HG03175 (cell line): ENCODE measurements around the gene ARHGAP26.
"Not testable (repeated sequence)": the region's sequence is repeated elsewhere in the genome, so short reads cannot be mapped to it uniquely, and the experiment has no call there.

ENCODE experiments used
- ATAC-seq: cut with Tn5 transposase; IDR thresholded peaks from one replicate; pipeline ENCODE4 v1.9.1; 2021; ENCODE audit warnings: mild to moderate bottlenecking, moderate library complexity; ENCODE audit not compliant: unreplicated experiment

The ARHGAP26 gene

DNA sequence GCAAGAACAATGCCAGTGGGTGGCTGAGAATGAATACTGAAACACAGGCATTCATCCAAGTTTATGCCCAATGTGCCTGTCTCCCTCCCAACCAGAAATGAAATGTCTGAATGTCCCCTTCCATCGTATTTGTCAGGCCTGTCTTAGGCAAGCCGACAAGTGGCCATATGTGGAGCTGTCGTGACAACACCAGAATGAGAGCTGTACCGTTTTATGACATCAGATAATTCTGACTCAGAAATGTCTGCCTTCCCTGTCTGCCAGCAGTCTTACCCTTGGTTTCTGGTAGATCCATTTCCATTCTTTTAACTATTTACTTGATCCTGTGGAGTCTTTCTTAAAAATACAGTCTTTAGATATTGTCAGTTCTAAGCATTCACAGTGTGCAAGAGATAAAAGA, 421.5 kb downstream of the ARHGAP26 start:
- no peak for ATAC-seq

DNA sequence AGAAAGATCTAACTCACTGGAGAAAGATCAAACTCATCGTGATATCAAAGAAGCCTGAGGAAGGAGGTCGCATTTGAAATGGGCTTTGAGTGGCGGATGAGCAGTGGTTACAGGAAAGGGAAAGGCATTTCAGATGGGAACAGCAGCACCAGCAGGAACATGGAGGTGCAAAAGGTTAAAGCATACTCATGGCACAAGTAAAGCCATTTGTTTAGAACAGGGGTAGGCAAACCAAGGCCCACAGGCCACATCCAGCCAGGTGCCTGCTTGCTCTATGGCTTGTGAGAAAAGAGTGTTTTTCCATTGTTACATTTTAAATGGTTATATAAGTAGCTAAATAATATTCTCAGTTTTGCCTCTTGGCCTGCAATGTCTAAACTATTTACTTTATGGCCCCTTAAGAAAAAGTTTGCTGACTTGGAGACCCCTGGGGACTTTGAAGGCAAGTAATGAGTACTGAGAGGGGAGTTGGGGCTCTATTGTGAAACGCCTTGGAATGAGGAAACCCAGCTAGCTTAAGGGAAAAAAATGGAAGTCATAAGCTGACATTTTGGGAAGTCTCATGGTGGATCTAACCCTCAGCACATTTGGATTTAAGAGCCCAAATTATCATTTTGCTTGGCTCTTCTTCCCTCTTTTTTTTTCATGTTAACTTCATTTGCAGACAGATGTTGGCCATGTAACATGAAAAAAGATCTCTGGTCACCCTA, 422.2 kb downstream of the ARHGAP26 start:
- no peak for ATAC-seq

DNA sequence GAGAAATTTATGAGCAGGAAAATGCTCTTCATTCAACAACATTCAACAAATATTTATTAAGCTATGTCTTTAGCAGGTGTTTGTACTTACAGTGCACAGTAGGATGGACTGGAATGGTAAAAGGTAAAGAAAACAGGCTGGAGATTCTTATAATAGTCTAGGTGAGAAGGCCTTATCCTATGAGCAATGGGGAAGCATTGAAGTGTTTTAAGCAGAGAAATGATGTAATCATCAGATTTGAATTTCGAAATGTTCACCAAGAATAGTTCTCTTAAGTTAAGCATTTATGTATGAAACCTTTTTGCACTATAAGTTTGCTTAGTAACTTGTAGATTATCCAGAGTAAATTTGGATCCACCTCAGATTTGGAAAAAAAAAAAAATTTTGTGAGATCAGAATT, 424.0 kb downstream of the ARHGAP26 start:
- ATAC-seq, result no peak

GRCh38 chr5:143194713-143195112, 424.5 kb downstream of the ARHGAP26 start:
- no peak for ATAC-seq

GRCh38 chr5:143195491-143195890, 425.3 kb downstream of the ARHGAP26 start:
- ATAC-seq, result no peak

GRCh38 chr5:143196601-143197259, 426.6 kb downstream of the ARHGAP26 start:
- no peak for ATAC-seq

DNA sequence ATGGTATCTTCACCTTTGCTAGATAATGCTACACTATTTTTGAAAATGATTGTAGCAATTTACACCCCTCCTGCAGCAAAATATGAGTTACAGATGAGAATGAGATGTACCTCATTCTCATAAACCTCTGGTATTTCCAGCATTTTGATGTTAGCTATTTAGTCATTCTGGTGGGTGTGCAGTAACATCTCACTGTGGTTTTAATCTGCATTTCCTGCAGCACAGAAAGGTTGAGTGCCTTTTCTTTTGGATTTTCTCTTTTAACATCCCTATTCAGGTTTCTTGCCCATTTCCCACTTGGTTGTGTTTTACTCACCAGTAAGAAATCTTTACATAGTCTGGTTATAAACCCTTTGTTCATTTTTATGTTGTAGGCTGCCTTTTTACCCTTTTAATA, 427.1 kb downstream of the ARHGAP26 start:
- ATAC-seq, result no peak

GRCh38 chr5:143198332-143198731, 428.2 kb downstream of the ARHGAP26 start:
- ATAC-seq, result no peak

DNA sequence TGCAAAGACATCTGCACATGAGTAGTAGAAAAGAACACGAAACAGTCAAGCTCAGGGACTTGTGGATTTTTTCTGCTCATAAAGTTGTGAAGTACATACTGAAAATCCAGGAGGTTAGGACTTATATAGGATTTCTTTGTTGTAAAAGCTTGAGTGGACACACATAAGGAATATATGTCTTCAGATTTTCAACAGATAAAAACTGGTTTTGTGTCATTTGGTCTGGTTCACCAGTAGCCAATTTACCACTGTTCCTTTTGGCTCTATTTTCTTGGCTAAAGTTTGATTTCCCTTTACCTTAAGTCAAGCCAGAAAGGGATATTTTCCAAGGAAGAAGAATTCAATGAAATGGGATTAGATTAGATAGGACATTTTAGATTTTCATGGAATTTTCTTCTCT, 429.0 kb downstream of the ARHGAP26 start:
- no peak for ATAC-seq

DNA sequence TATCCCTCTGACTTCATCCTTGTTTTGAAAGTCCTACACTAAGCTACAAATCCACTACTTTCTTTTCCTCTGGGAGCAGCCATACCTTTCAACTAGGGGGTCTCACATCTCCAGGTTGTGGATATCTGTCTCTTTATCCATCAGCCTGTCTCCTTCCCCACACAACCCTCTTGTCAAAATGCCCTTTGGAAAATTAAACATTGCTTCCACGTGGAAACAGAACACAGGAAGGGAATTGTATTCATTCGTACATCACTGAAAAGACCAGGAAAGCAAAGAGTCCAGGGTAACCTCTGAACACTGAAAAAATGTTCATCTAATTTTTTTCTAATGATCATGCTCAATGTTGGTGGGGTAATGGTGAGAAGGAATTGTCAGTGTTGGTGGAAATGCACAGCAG, 429.7 kb downstream of the ARHGAP26 start:
- ATAC-seq, result no peak

- ATAC-seq, result no peak
These were observed 430.7 kb downstream of the ARHGAP26 start for GRCh38 chr5:143200781-143201398.

- no peak for ATAC-seq
These were observed 431.4 kb downstream of the ARHGAP26 start for GRCh38 chr5:143201589-143201988.

DNA sequence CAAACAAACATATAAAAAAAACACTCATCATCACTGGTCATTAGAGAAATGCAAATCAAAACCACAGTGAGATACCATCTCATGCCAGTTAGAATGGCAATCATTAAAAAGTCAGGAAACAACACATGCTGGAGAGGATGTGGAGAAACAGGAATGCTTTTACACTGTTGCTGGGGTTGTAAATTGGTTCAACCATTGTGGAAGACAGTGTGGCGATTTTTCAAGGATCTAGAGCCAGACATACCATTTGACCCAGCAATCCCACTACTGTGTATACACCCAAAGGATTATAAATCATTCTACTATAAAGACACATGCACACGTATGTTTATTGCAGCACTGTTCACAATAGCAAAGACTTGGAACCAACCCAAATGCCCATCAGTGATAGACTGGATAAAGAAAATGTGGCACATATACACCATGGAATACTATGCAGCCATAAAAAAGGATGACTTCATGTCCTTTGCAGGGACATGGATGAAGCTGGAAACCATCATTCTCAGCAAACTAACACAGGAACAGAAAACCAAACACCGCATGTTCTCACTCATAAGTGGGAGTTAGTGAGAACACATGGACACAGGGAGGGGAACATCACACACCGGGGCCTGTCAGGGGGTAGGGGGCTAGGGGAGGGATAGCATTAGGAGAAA, 433.3 kb downstream of the ARHGAP26 start:
- ATAC-seq, result not testable (repeated sequence)

- no peak for ATAC-seq
These were observed 434.5 kb downstream of the ARHGAP26 start for GRCh38 chr5:143204474-143205246.

- no peak for ATAC-seq
These were observed 435.2 kb downstream of the ARHGAP26 start for GRCh38 chr5:143205386-143205785.

DNA sequence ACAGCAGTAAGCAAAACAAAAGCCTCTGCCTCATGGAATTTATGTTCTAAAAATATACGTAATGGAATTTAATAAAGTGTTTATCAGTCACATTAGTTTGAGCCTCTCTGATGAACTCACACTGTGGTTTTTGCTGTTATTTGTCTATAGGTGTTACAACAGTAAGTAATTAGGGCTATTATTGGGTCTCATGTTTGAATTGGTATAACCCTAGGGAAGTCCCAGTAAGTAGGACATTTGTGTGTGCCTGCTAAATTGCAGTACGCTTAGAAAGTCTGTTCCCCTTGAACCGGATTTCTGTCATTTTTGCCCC, 435.7 kb downstream of the ARHGAP26 start:
- ATAC-seq, result peak; percentile 37

- ATAC-seq, result peak; percentile 54
These were observed 436.2 kb downstream of the ARHGAP26 start for GRCh38 chr5:143206196-143207053.

DNA sequence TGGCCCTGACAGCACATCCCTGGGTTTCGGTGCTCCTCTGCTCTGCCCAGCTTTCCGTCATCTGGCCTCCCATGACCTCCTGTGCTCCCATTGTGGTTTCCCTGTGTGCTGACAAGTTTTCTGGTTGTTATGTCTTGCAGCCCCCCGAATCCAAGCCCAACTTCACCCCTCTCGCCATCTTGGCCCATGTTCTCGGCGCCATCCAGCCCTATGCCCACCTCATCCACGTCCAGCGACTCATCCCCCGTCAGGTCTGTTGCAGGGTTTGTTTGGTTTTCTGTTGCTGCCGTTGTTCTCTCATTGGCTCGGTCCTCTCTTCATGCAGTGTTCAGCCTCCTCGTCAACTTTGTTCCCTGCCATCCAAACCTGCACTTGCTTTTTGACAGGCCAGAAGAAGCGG, 436.9 kb downstream of the ARHGAP26 start:
- ATAC-seq, result no peak

- no peak for ATAC-seq
These were observed 437.6 kb downstream of the ARHGAP26 start for GRCh38 chr5:143207563-143208364.

GRCh38 chr5:143208365-143208641, 438.1 kb downstream of the ARHGAP26 start:
- no peak for ATAC-seq
